Measurements from ENCODE around the gene ACAD8.

GRCh38 chr11:134276396-134277182 lies 23.2 kb downstream of the ACAD8 start:
- TF ChIP-seq POLR2A (IDR thresholded peaks at IDR 0.05; ENCODE audit: low read depth, low read length) (no peak), TAF1 (IDR thresholded peaks at IDR 0.05; ENCODE audit: borderline replicate concordance, low read depth, low read length) (no peak)
